Lower leg skin (tissue), 4 donors: ENCODE results near the gene EHMT1. TPM values are rescaled to one million over a fixed set of nuclear protein-coding genes. Genes with fewer than 3 reads are reported as not detected.

Experiments
- DNase-seq, 2 donors: peaks; one replicate each; pipeline ENCODE4 v3.0.0-alpha.2; 2019; ENCODE audit warnings: low spot score in 2 of 2
- H3K4me3 ChIP-seq: fragments of 200-600 bp; sonication (generic); 2 replicates; pipeline ENCODE4 v1.5.1; 2017; ENCODE audit warnings: mild to moderate bottlenecking, low read depth; ENCODE audit not compliant: poor library complexity, severe bottlenecking
- POLR2A ChIP-seq, 2 donors: fragments of 450-650 bp; IDR thresholded peaks; one replicate each; pipeline ENCODE4 v1.6.1; 2016 to 2017; ENCODE audit warnings: antibody characterized with exemption in 2 of 2, mild to moderate bottlenecking in 1 of 2, moderate library complexity in 1 of 2
- WGBS, 2 donors: methylation state at CpG; one replicate each; pipeline ENCODE4 v1.1.5; 2018; 5-methylcytosine and 5-hydroxymethylcytosine counted together
- intact Hi-C: fragments of 100-400 bp; cut with DNase I; formaldehyde crosslinking; loops from one replicate; pipeline ENCODE4 v1.15.0; 2023; ENCODE audit warnings: low total_unique reads
- total RNA-seq, 4 donors: library from RNA; depleted of rRNA; stranded (reverse); fragments of >200 nt; gene quantifications; one replicate each; pipeline ENCODE4 v1.1.0, GENCODE V29; 2016
- TF ChIP-seq, protein P1 (sequence below), 3 donors: fragments of 450-650 bp; IDR thresholded peaks; one replicate each; pipeline ENCODE4 v1.5.1; 2016; ENCODE audit warnings: antibody characterized with exemption in 3 of 3, mild to moderate bottlenecking in 3 of 3, moderate library complexity in 2 of 3

EHMT1 gene
- total RNA-seq, 4 donors from 2014 or later = 64.2 to 128 (median 73.2) TPM

DNA sequence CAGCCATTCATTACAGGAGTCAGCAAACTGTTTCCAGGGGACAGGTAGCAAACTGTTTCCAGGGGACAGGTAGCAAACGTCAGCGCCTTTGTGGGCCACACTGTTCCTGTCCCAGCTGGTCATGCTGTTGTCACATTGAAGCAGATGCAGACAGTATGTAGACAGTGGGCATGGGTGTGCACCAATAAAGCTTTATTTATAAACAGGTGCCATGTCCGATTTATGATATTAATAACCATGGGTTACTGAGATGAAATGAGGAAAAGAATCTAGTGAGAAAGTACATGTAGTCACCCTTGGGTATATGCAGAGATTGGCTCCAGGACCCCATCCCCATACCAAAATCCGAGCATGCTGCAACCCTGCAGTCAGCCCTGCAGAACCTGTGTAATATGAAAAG is 122.5 kb downstream of the EHMT1 start:
- peak in 1 of 2 donors; percentile 42 for DNase-seq
- 94 to 96% methylated on average over 4 of the region's 4 CpGs for WGBS, 2 donors
- intact Hi-C loops = no loop called here
- no peak overlapping the region for H3K4me3 ChIP-seq
- TF ChIP-seq POLR2A (IDR thresholded peaks at IDR 0.05) = no peak
- TF ChIP-seq, protein P1, sequence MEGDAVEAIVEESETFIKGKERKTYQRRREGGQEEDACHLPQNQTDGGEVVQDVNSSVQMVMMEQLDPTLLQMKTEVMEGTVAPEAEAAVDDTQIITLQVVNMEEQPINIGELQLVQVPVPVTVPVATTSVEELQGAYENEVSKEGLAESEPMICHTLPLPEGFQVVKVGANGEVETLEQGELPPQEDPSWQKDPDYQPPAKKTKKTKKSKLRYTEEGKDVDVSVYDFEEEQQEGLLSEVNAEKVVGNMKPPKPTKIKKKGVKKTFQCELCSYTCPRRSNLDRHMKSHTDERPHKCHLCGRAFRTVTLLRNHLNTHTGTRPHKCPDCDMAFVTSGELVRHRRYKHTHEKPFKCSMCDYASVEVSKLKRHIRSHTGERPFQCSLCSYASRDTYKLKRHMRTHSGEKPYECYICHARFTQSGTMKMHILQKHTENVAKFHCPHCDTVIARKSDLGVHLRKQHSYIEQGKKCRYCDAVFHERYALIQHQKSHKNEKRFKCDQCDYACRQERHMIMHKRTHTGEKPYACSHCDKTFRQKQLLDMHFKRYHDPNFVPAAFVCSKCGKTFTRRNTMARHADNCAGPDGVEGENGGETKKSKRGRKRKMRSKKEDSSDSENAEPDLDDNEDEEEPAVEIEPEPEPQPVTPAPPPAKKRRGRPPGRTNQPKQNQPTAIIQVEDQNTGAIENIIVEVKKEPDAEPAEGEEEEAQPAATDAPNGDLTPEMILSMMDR (IDR thresholded peaks at IDR 0.05) = no peak

DNA sequence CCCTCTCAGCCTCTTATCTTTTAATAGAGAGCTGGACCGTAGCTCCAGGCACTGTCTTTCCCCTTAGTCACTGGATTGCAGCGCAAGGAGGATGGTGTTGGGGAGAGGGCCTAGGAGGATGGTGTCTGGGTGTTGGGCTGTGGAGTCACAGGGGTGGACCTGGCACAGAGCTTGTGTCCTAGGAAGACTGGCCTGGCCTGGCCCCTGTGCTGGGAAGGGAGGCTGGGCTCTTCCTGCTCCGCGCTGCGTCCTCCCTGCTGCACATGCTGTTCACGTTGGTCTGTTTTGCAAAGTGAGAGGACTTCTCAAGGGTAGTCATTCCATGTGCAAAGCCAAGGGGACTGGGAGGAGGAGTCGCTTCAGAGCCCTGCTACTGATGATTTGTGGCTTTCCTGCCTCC is 123.9 kb downstream of the EHMT1 start:
- 84 to 92% methylated on average over 7 of the region's 7 CpGs for WGBS, 2 donors
- intact Hi-C loops = no loop called here
- DNase-seq = no peak
- no peak overlapping the region for H3K4me3 ChIP-seq
- no peak for TF ChIP-seq POLR2A (IDR thresholded peaks at IDR 0.05)
- TF ChIP-seq, protein P1 (IDR thresholded peaks at IDR 0.05) = no peak

- no peak for DNase-seq
- intact Hi-C loops = no loop called here
- 90% methylated on average over 19 of the region's 19 CpGs for WGBS, 2 donors
- TF ChIP-seq POLR2A (IDR thresholded peaks at IDR 0.05) = no peak
- TF ChIP-seq, protein P1 (IDR thresholded peaks at IDR 0.05) = no peak
- H3K4me3 ChIP-seq = no peak overlapping the region
Measured at GRCh38 chr9:137743695-137744094, 124.9 kb downstream of the EHMT1 start.

GRCh38 chr9:137744632-137745183 is 125.9 kb downstream of the EHMT1 start:
- H3K4me3 ChIP-seq = no peak overlapping the region
- intact Hi-C loops = no loop called here
- 91 to 92% methylated on average over 11 of the region's 11 CpGs for WGBS, 2 donors
- no peak for DNase-seq
- TF ChIP-seq POLR2A (IDR thresholded peaks at IDR 0.05) = no peak
- TF ChIP-seq, protein P1 (IDR thresholded peaks at IDR 0.05) = no peak

- TF ChIP-seq, protein P1 (IDR thresholded peaks at IDR 0.05) = no peak
- no peak for TF ChIP-seq POLR2A (IDR thresholded peaks at IDR 0.05)
- 80 to 84% methylated on average over 10 of the region's 10 CpGs for WGBS, 2 donors
- DNase-seq = peak in 1 of 2 donors; percentile 59
- H3K4me3 ChIP-seq = no peak overlapping the region
- intact Hi-C loops = no loop called here
Measured at GRCh38 chr9:137745541-137745991, 126.8 kb downstream of the EHMT1 start.

DNA sequence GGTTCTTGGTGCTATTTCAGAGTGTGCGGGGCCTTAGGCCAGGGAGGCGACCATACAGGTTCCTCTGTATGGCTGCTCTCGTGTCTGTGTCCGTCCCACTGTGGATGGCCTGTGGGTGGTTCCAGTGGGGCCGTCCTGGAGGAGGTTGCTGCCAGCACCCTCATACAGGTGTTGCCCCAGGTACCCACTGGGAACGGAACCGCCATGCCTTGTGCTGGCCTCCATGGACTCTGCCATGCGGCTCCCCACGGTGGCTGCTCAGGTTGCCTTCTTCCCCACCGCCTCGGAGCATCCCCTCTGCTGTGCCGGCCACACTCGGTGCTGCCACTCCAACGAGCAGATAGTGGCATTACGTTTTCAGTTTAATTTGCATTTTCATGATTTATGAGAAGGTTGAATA is 129.5 kb downstream of the EHMT1 start:
- TF ChIP-seq, protein P1 (IDR thresholded peaks at IDR 0.05) = no peak
- no peak for TF ChIP-seq POLR2A (IDR thresholded peaks at IDR 0.05)
- intact Hi-C loops = no loop called here
- DNase-seq = peak in 1 of 2 donors; percentile 67
- WGBS, 2 donors = 88 to 93% methylated on average over 15 of the region's 15 CpGs
- H3K4me3 ChIP-seq = no peak overlapping the region
